GM06990 (cell line): ENCODE measurements around the gene ELN.

Experiments used
- DNase-seq: peaks from one replicate; pipeline ENCODE4 v3.0.0-alpha.2; 2011; ENCODE audit not compliant: insufficient read length; ENCODE audit errors: extremely low read depth
- H3K27me3 ChIP-seq: replicated peaks from 2 replicates; pipeline ENCODE4 v1.6.0; 2011; ENCODE audit warnings: low read length; ENCODE audit not compliant: control insufficient read depth, insufficient read depth
- H3K36me3 ChIP-seq: 2 replicates; pipeline ENCODE4 v1.5.1; 2011; ENCODE audit warnings: low read length; ENCODE audit not compliant: control insufficient read depth, insufficient read depth
- H3K4me3 ChIP-seq: replicated peaks from 2 replicates; pipeline ENCODE4 v1.5.1; 2011; ENCODE audit warnings: low read depth, mild to moderate bottlenecking, control low read depth, low read length
- CTCF ChIP-seq: IDR thresholded peaks from 2 replicates; pipeline ENCODE4 v1.5.1; 2011; ENCODE audit warnings: low read length, control low read depth, mild to moderate bottlenecking, inconsistent platforms; ENCODE audit not compliant: insufficient read depth, poor library complexity, severe bottlenecking

Gene ELN

GRCh38 chr7:74017125-74017524 lies 10.8 kb upstream of the ELN start:
- no peak for TF ChIP-seq CTCF
- DNase-seq, result no peak
- no peaks in the 10 kb centered on the region; the same call in 1 of the 2 replicates for H3K27me3 ChIP-seq
- no peaks in the 10 kb centered on the region for H3K36me3 ChIP-seq
- no peak overlapping the region for H3K4me3 ChIP-seq

- H3K4me3 ChIP-seq, result no peak overlapping the region
- no peaks in the 10 kb centered on the region for H3K36me3 ChIP-seq
- no peak for TF ChIP-seq CTCF
- no peak for DNase-seq
- no peaks in the 10 kb centered on the region; the same call in 1 of the 2 replicates for H3K27me3 ChIP-seq
Measured at GRCh38 chr7:74018246-74018895, 9.6 kb upstream of the ELN start.

- no peak for DNase-seq
- Histone ChIP-seq H3K27me3 (no peaks in the 10 kb centered on the region; the same call in 1 of the 2 replicates), H3K4me3 (no peak overlapping the region), H3K36me3 (no peaks in the 10 kb centered on the region)
- TF ChIP-seq CTCF, result no peak
Measured at GRCh38 chr7:74019149-74019548, 8.8 kb upstream of the ELN start.

GRCh38 chr7:74020390-74020789 lies 7.6 kb upstream of the ELN start:
- no peak for DNase-seq
- H3K36me3 ChIP-seq, result no peaks in the 10 kb centered on the region
- H3K4me3 ChIP-seq, result no peak overlapping the region
- no peaks in the 10 kb centered on the region; the same call in none of the 2 replicates for H3K27me3 ChIP-seq
- no peak for TF ChIP-seq CTCF

GRCh38 chr7:74021546-74022320 lies 6.2 kb upstream of the ELN start:
- no peak for DNase-seq
- no peaks in the 10 kb centered on the region; the same call in none of the 2 replicates for H3K27me3 ChIP-seq
- no peak overlapping the region for H3K4me3 ChIP-seq
- no peaks in the 10 kb centered on the region for H3K36me3 ChIP-seq
- TF ChIP-seq CTCF, result no peak
